ENCODE results near the gene AP5M1. TPM values are rescaled to one million over a fixed set of nuclear protein-coding genes. Genes with fewer than 3 reads are reported as not detected.

Gene AP5M1
- total RNA-seq, 1 experiment from 2014 or later, result 58.7 TPM

DNA sequence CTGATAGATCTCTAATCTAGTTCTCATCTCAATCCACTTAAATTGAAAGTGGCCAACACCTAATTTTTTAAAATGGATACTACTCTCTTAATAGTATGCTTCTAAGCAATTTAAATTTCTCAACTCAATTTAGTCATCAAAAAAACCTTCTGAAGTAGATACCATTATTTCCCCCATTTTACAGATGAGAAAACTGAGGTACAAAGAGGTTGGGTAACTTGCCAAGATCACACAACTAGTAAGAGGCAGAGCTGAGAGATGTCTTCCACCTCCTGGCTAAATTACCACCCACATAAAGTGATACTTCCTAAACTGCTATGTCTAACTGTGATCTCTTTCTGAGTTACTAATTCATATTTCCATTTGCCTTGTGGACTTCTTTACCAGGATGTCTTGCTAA lies 6.7 kb upstream of the AP5M1 start:
- Histone ChIP-seq H3K27me3 (replicated peaks; ENCODE audit: insufficient read depth, low read depth, low read length, poor library complexity) (no peaks in the 10 kb centered on the region), H3K36me3 (ENCODE audit: insufficient read depth, low read length, poor library complexity, severe bottlenecking) (no peaks in the 10 kb centered on the region), H3K4me1 (ENCODE audit: insufficient read depth, low read length, poor library complexity, severe bottlenecking) (peaks cover 24% of the 10 kb centered on the region), H3K27ac (ENCODE audit: low read depth, low read length, poor library complexity, severe bottlenecking) (no peak overlapping the region), H3K9me3 (ENCODE audit: low read depth, low read length, poor library complexity, severe bottlenecking) (no peaks in the 10 kb centered on the region), H3K4me3 (ENCODE audit: low read depth, low read length, poor library complexity, severe bottlenecking) (no peak overlapping the region)
- no peak for TF ChIP-seq EZH2 (IDR thresholded peaks at IDR 0.05; ENCODE audit: borderline replicate concordance, low read depth, low read length, poor library complexity, severe bottlenecking)
- TF ChIP-seq, protein P1, sequence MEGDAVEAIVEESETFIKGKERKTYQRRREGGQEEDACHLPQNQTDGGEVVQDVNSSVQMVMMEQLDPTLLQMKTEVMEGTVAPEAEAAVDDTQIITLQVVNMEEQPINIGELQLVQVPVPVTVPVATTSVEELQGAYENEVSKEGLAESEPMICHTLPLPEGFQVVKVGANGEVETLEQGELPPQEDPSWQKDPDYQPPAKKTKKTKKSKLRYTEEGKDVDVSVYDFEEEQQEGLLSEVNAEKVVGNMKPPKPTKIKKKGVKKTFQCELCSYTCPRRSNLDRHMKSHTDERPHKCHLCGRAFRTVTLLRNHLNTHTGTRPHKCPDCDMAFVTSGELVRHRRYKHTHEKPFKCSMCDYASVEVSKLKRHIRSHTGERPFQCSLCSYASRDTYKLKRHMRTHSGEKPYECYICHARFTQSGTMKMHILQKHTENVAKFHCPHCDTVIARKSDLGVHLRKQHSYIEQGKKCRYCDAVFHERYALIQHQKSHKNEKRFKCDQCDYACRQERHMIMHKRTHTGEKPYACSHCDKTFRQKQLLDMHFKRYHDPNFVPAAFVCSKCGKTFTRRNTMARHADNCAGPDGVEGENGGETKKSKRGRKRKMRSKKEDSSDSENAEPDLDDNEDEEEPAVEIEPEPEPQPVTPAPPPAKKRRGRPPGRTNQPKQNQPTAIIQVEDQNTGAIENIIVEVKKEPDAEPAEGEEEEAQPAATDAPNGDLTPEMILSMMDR (conservative IDR thresholded peaks at IDR 0.05; ENCODE audit: low read depth, low read length), result no peak
- intact Hi-C loops (cut with micrococcal nuclease; ENCODE audit: unreplicated experiment), result no loop called here
- ChIA-PET CTCF (no interaction called here), POLR2A (ENCODE audit: low non-redundant PET) (no interaction called here)
- no TSS peak for BruUV-seq (replicated peaks)
- DNase-seq (ENCODE audit: low spot score), result no peak

DNA sequence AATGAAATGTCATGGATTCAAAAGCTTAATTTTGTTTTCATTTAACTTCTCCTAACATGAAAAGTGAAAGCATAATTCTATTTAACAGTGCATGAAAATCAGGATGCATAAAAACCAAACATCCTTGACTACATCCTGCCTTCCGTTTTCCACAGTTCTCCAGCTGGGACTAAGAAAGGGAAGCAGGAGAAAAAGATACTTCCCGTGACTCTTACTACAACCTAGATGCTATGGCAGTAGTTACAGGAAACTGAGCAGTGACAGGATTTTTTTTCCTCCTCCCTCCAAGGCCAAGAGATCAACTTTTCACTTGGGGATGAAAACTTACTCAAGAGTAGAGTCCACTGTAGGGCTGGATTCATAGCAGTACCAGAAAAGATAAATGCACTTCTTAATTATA lies 2.7 kb upstream of the AP5M1 start:
- Histone ChIP-seq H3K36me3 (ENCODE audit: insufficient read depth, low read length, poor library complexity, severe bottlenecking) (no peaks in the 10 kb centered on the region), H3K4me1 (ENCODE audit: insufficient read depth, low read length, poor library complexity, severe bottlenecking) (peaks cover 20% of the 10 kb centered on the region), H3K27ac (ENCODE audit: low read depth, low read length, poor library complexity, severe bottlenecking) (no peak overlapping the region), H3K9me3 (ENCODE audit: low read depth, low read length, poor library complexity, severe bottlenecking) (no peaks in the 10 kb centered on the region), H3K4me3 (ENCODE audit: low read depth, low read length, poor library complexity, severe bottlenecking) (no peak overlapping the region), H3K27me3 (replicated peaks; ENCODE audit: insufficient read depth, low read depth, low read length, poor library complexity) (no peaks in the 10 kb centered on the region)
- ChIA-PET POLR2A (ENCODE audit: low non-redundant PET) (no interaction called here), CTCF (interaction anchor here (0.6 kb wide), 1 partner anchor 11 kb away, joined by 3 read pairs; no protein-coding TSS in a partner anchor)
- no TSS peak for BruUV-seq (replicated peaks)
- DNase-seq (ENCODE audit: low spot score), result no peak
- no peak for TF ChIP-seq EZH2 (IDR thresholded peaks at IDR 0.05; ENCODE audit: borderline replicate concordance, low read depth, low read length, poor library complexity, severe bottlenecking)
- TF ChIP-seq, protein P1 (conservative IDR thresholded peaks at IDR 0.05; ENCODE audit: low read depth, low read length), result no peak
- intact Hi-C loops (cut with micrococcal nuclease; ENCODE audit: unreplicated experiment), result no loop called here

DNA sequence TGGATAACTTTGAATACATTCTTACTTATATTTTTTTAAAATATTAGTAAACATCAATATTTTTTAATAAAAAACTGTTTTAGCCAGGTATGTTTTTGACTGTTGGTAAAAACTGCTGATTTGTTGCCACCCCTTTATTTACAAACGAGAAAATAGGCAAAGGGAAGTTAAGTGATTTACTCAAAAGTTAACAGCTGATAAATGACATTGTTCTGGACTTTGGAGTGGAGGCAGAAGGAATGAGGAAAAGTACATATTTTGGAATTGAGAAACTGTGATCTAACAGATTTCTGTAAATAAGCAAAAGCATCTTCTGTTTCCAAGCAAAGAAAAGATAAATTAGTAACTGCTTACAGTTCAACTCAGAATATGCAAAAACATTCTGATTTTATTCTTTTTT lies 4.5 kb downstream of the AP5M1 start:
- no TSS peak for BruUV-seq (replicated peaks)
- POLR2A ChIA-PET (ENCODE audit: low non-redundant PET), result no interaction called here

More for the DNA sequence above, 4.5 kb downstream of the AP5M1 start:
- no peak for DNase-seq (ENCODE audit: low spot score)
- Histone ChIP-seq H3K36me3 (ENCODE audit: insufficient read depth, low read length, poor library complexity, severe bottlenecking) (peaks cover 31% of the 10 kb centered on the region), H3K4me3 (ENCODE audit: low read depth, low read length, poor library complexity, severe bottlenecking) (no peak overlapping the region), H3K27ac (ENCODE audit: low read depth, low read length, poor library complexity, severe bottlenecking) (no peak overlapping the region), H3K9me3 (ENCODE audit: low read depth, low read length, poor library complexity, severe bottlenecking) (no peaks in the 10 kb centered on the region), H3K4me1 (ENCODE audit: insufficient read depth, low read length, poor library complexity, severe bottlenecking) (peaks cover 4% of the 10 kb centered on the region), H3K27me3 (replicated peaks; ENCODE audit: insufficient read depth, low read depth, low read length, poor library complexity) (no peaks in the 10 kb centered on the region)
- intact Hi-C loops (cut with micrococcal nuclease; ENCODE audit: unreplicated experiment), result no loop called here
- TF ChIP-seq, protein P1 (conservative IDR thresholded peaks at IDR 0.05; ENCODE audit: low read depth, low read length), result no peak
- TF ChIP-seq EZH2 (IDR thresholded peaks at IDR 0.05; ENCODE audit: borderline replicate concordance, low read depth, low read length, poor library complexity, severe bottlenecking), result no peak
- CTCF ChIA-PET, result no interaction called here
